Prostate gland (tissue), 2 donors: Measurements from ENCODE around the gene ABCB11.

Experiments
- CTCF ChIP-seq, 4 experiments: fragments of 200-600 bp in 2 of 4; fragments of 450-650 bp in 2 of 4; sonication (generic) in 2 of 4; IDR thresholded peaks; 1 replicate in 3 of 4; 2 replicates in 1 of 4; pipeline ENCODE4 v1.5.1; 2016 to 2019; ENCODE audit warnings: antibody characterized with exemption in 4 of 4, mild to moderate bottlenecking in 2 of 4, moderate library complexity in 2 of 4
- POLR2AphosphoS5 ChIP-seq: sonication (generic); formaldehyde crosslinking; IDR thresholded peaks from one replicate; pipeline ENCODE4 v1.6.1; 2017; ENCODE audit warnings: antibody characterized with exemption

GRCh38 chr2:169031202-169031601 lies at the start of gene ABCB11:
- TF ChIP-seq CTCF (IDR thresholded peaks at IDR 0.05) (no peak), POLR2AphosphoS5 (no peak)
